Fibroblast of lung (primary cell): Measurements from ENCODE around the gene MOCOS. TPM values are rescaled to one million over a fixed set of nuclear protein-coding genes. Genes with fewer than 3 reads are reported as not detected.

Experiments used
- DNase-seq, 2 donors: peaks; one replicate each; pipeline versions ENCODE4 v3.0.0 to v3.0.0-alpha.2; 2010; ENCODE audit warnings: low read depth in 2 of 2
- H2AFZ ChIP-seq: 2 replicates; pipeline ENCODE4 v1.5.1; 2012; ENCODE audit warnings: low read length, control low read depth, inconsistent platforms
- H3K27ac ChIP-seq: 2 replicates; pipeline ENCODE4 v1.5.1; 2011; ENCODE audit warnings: low read length, control low read depth; ENCODE audit not compliant: insufficient read depth
- H3K27me3 ChIP-seq: 2 replicates; pipeline ENCODE4 v1.5.1; 2011; ENCODE audit warnings: mild to moderate bottlenecking, low read length; ENCODE audit not compliant: control insufficient read depth, insufficient read depth
- H3K36me3 ChIP-seq: 2 replicates; pipeline ENCODE4 v1.5.1; 2011; ENCODE audit warnings: low read length; ENCODE audit not compliant: control insufficient read depth, insufficient read depth
- H3K4me1 ChIP-seq: 2 replicates; pipeline ENCODE4 v1.5.1; 2011; ENCODE audit warnings: low read length; ENCODE audit not compliant: control insufficient read depth, insufficient read depth; ENCODE audit errors: extremely low read depth
- H3K4me2 ChIP-seq: 2 replicates; pipeline ENCODE4 v1.5.1; 2011; ENCODE audit warnings: low read length, control low read depth; ENCODE audit not compliant: insufficient read depth; ENCODE audit errors: extremely low read depth
- H3K4me3 ChIP-seq, 4 experiments: fragments of 200-600 bp in 1 of 4; sonication (generic) in 1 of 4; replicated peaks in 1 of 4; 2 replicates each; pipeline ENCODE4 v1.5.1; 2011 to 2016; ENCODE audit warnings: low read length in 4 of 4, low read depth in 3 of 4, mild to moderate bottlenecking in 3 of 4, control low read depth in 2 of 4, inconsistent platforms in 1 of 4, mixed read lengths in 1 of 4; ENCODE audit not compliant: insufficient read depth in 1 of 4; ENCODE audit errors: control extremely low read depth in 1 of 4
- H3K79me2 ChIP-seq: 2 replicates; pipeline ENCODE4 v1.5.1; 2012; ENCODE audit warnings: mild to moderate bottlenecking, low read length, inconsistent platforms; ENCODE audit not compliant: control insufficient read depth, insufficient read depth
- H3K9ac ChIP-seq: 2 replicates; pipeline ENCODE4 v1.5.1; 2011; ENCODE audit warnings: mild to moderate bottlenecking, low read length, control low read depth; ENCODE audit not compliant: insufficient read depth
- H3K9me3 ChIP-seq: 2 replicates; pipeline ENCODE4 v1.5.1; 2012; ENCODE audit warnings: low read depth, low read length; ENCODE audit not compliant: control insufficient read depth, insufficient read depth
- H4K20me1 ChIP-seq: 2 replicates; pipeline ENCODE4 v1.5.1; 2011; ENCODE audit warnings: low read length; ENCODE audit not compliant: control insufficient read depth, insufficient read depth; ENCODE audit errors: extremely low read depth
- EZH2 ChIP-seq: IDR thresholded peaks from 2 replicates; pipeline ENCODE4 v1.5.1; 2012; ENCODE audit warnings: low read length, control low read depth, mild to moderate bottlenecking; ENCODE audit errors: missing control alignments
- polyA plus RNA-seq, 2 donors: library from polyadenylated mRNA; depleted of rRNA in 1 of 2; stranded (reverse) in 1 of 2; unstranded in 1 of 2; fragments of >200 nt; gene quantifications; 2 replicates each; pipeline ENCODE4 v1.2.1, GENCODE V29; 2011 to 2012; ENCODE audit warnings: missing spikeins in 1 of 2
- total RNA-seq: library from RNA; depleted of rRNA; stranded (reverse); fragments of >200 nt; gene quantifications from 2 replicates; pipeline ENCODE4 v1.2.1, GENCODE V29; 2014
- TF ChIP-seq, protein P1 (sequence below), 2 donors: IDR thresholded peaks in 1 of 2; conservative IDR thresholded peaks in 1 of 2; 1 replicate in 1 of 2; 2 replicates in 1 of 2; pipeline ENCODE4 v1.5.1; 2011 to 2012; ENCODE audit warnings: low read length in 2 of 2, control low read depth in 1 of 2, inconsistent platforms in 1 of 2, low read depth in 1 of 2, mild to moderate bottlenecking in 1 of 2

MOCOS gene
- total and polyA plus RNA-seq, 2 donors (not counting 1 experiment from before 2014, with no cell fraction given) = 2.0 to 13.9 TPM

DNA sequence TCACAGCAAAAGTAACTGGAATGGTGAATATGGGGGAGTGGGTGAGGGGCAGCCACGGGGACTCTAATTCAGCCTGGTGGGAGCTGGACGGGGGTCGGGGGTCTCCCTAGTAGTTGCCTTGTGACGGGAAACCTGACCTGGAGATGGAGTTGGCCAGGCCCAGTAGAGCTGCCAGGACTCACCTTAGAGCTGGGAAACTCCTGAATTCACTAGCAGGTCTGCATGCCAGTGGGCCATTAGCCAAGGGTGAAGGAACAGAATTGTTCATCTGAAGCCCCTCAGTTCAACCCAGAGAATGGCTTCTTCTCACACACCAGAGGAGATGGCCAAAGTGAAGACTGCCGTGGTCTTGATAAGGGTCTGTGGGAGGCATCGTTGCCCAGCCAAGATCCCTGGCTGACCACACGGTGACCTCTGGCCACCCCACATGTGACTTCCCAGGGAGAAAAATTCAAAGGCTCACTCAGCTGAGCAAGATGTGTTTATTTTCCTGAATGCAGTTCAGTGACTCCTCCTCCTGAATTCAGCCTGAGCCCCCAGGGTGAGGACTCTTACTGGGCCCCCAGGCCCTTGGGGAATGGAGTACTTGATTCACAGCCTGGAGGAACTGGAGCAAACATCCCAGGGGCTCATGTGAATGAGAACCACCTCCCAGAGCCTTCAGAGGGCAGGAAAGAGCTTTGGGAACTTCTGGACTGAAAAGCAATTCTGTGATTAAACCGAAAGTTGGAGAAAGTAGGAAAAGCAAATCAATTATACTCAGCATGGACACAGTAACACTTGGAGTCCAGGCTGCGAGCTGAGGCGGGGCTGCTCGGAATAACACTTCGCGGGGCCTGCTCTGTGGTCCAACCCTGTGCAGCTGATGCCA lies 25.2 kb downstream of the MOCOS start:
- Histone ChIP-seq H2AFZ (no peak overlapping the region), H4K20me1 (no peaks in the 10 kb centered on the region), H3K9me3 (no peaks in the 10 kb centered on the region), H3K4me1 (peaks cover 2% of the 10 kb centered on the region), H3K36me3 (no peaks in the 10 kb centered on the region), H3K9ac (no peak overlapping the region), H3K4me3 (no peak overlapping the region), H3K4me2 (no peak overlapping the region), H3K27me3 (no peaks in the 10 kb centered on the region), H3K79me2 (no peaks in the 10 kb centered on the region), H3K27ac (no peak overlapping the region)
- DNase-seq = peak; percentile 1 to 30
- TF ChIP-seq EZH2 = no peak
- TF ChIP-seq, protein P1, sequence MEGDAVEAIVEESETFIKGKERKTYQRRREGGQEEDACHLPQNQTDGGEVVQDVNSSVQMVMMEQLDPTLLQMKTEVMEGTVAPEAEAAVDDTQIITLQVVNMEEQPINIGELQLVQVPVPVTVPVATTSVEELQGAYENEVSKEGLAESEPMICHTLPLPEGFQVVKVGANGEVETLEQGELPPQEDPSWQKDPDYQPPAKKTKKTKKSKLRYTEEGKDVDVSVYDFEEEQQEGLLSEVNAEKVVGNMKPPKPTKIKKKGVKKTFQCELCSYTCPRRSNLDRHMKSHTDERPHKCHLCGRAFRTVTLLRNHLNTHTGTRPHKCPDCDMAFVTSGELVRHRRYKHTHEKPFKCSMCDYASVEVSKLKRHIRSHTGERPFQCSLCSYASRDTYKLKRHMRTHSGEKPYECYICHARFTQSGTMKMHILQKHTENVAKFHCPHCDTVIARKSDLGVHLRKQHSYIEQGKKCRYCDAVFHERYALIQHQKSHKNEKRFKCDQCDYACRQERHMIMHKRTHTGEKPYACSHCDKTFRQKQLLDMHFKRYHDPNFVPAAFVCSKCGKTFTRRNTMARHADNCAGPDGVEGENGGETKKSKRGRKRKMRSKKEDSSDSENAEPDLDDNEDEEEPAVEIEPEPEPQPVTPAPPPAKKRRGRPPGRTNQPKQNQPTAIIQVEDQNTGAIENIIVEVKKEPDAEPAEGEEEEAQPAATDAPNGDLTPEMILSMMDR (conservative IDR thresholded peaks at IDR 0.05 in 1 of 2, IDR thresholded peaks at IDR 0.05 in 1 of 2; ENCODE audit: low read depth in 1 of 2, low read length in 2 of 2) = peak; percentile 29 to 39

DNA sequence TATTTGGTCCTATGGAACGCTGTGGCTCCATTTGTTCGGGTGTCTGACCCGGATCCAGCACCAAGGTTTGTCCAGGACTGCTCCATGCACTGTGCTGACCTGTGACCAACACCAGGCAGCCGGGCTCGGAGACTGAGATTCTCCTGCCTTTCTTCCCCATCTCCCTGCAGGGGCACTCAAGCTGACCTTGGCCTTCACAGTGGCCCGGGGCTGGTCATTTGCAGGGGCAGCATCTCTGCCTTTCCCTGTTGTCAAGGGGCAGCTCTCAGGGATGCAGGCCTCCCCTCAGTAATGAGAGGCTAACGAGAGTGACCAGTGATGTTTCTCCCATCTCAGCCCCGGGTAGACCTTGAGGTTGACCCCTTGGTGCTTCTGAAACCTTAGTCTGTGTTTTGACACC lies 27.5 kb downstream of the MOCOS start:
- H4K20me1 ChIP-seq = no peaks in the 10 kb centered on the region
- no peak overlapping the region for H3K4me2 ChIP-seq
- H3K9me3 ChIP-seq = no peaks in the 10 kb centered on the region
- no peak overlapping the region for H3K27ac ChIP-seq
- peaks cover 2% of the 10 kb centered on the region for H3K4me1 ChIP-seq
- no peaks in the 10 kb centered on the region for H3K36me3 ChIP-seq
- no peaks in the 10 kb centered on the region for H3K79me2 ChIP-seq
- TF ChIP-seq, protein P1 (conservative IDR thresholded peaks at IDR 0.05 in 1 of 2, IDR thresholded peaks at IDR 0.05 in 1 of 2; ENCODE audit: low read depth in 1 of 2, low read length in 2 of 2) = no peak
- TF ChIP-seq EZH2 = no peak
- H3K27me3 ChIP-seq = no peaks in the 10 kb centered on the region
- no peak overlapping the region for H3K9ac ChIP-seq
- no peak overlapping the region for H3K4me3 ChIP-seq
- H2AFZ ChIP-seq = no peak overlapping the region
- no peak for DNase-seq

DNA sequence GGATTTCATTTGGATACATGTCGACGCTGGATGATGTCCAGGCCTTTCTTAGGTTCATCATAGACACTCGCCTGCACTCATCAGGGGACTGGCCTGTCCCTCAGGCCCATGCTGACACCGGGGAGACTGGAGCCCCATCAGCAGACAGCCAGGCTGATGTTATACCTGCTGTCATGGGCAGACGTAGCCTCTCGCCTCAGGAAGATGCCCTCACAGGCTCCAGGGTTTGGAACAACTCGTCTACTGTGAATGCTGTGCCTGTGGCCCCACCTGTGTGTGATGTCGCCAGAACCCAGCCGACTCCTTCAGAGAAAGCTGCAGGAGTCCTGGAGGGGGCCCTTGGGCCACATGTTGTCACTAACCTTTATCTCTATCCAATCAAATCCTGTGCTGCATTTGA lies 28.3 kb downstream of the MOCOS start:
- Histone ChIP-seq H3K79me2 (no peaks in the 10 kb centered on the region), H3K36me3 (no peaks in the 10 kb centered on the region), H3K4me2 (no peak overlapping the region), H3K4me3 (no peak overlapping the region), H4K20me1 (no peaks in the 10 kb centered on the region), H3K27me3 (no peaks in the 10 kb centered on the region), H3K9ac (no peak overlapping the region), H2AFZ (no peak overlapping the region), H3K4me1 (peaks cover 2% of the 10 kb centered on the region), H3K27ac (no peak overlapping the region), H3K9me3 (no peaks in the 10 kb centered on the region)
- TF ChIP-seq, protein P1 (conservative IDR thresholded peaks at IDR 0.05 in 1 of 2, IDR thresholded peaks at IDR 0.05 in 1 of 2; ENCODE audit: low read depth in 1 of 2, low read length in 2 of 2) = no peak
- TF ChIP-seq EZH2 = no peak
- DNase-seq = no peak
